K562 (cell line): ENCODE measurements around the gene TOR3A. TPM values are rescaled to one million over a fixed set of nuclear protein-coding genes. Genes with fewer than 3 reads are reported as not detected.

Experiments used
- CREBBP ChIP-seq: IDR thresholded peaks from one replicate; pipeline ENCODE4 v1.6.1; 2012; ENCODE audit warnings: low read depth, mild to moderate bottlenecking, control low read depth, inconsistent platforms, low read length
- CUX1 ChIP-seq: fragments of 200-800 bp; sonication (Bioruptor generic); IDR thresholded peaks from 2 replicates; pipeline ENCODE4 v1.6.1; 2016; ENCODE audit warnings: missing genetic modification characterization, missing compliant biosample characterization
- HNRNPUL1 ChIP-seq: fragments of 200-400 bp; formaldehyde crosslinking; IDR thresholded peaks from 2 replicates; pipeline ENCODE4 v1.6.1; 2017; ENCODE audit warnings: low read length
- KDM2B ChIP-seq: fragments of 250-450 bp; sonication (Bioruptor Pico); IDR thresholded peaks from 2 replicates; pipeline ENCODE4 v1.8.0; 2021; ENCODE audit warnings: mild to moderate bottlenecking, moderate library complexity
- NFYB ChIP-seq: IDR thresholded peaks from 2 replicates; pipeline ENCODE4 v1.6.1; 2011; ENCODE audit warnings: mild to moderate bottlenecking, moderate library complexity; ENCODE audit not compliant: insufficient read length; ENCODE audit errors: extremely low read depth
- PPARD ChIP-seq: fragments of 250-450 bp; sonication (Bioruptor Pico); IDR thresholded peaks from 2 replicates; pipeline ENCODE4 v1.8.0; 2022; ENCODE audit warnings: inconsistent platforms, mild to moderate bottlenecking, moderate library complexity
- RERE ChIP-seq: sonication (generic); formaldehyde crosslinking; IDR thresholded peaks from 2 replicates; pipeline ENCODE4 v1.8.0; 2023; ENCODE audit warnings: missing genetic modification reagents, mild to moderate bottlenecking, borderline replicate concordance
- SAFB2 ChIP-seq: fragments of 200-400 bp; formaldehyde crosslinking; IDR thresholded peaks from 2 replicates; pipeline ENCODE4 v1.6.1; 2018; ENCODE audit warnings: borderline replicate concordance, low read length, low read depth, moderate library complexity; ENCODE audit not compliant: severe bottlenecking
- ZBTB43 ChIP-seq: sonication (generic); formaldehyde crosslinking; IDR thresholded peaks from 2 replicates; pipeline ENCODE4 v1.8.0; 2023; ENCODE audit warnings: mild to moderate bottlenecking, missing genetic modification reagents
- ZBTB5 ChIP-seq: fragments of 450-650 bp; IDR thresholded peaks from 2 replicates; pipeline ENCODE4 v1.6.1; 2017; ENCODE audit warnings: antibody characterized with exemption
- ZKSCAN1 ChIP-seq: fragments of 150-350 bp; IDR thresholded peaks from 2 replicates; pipeline ENCODE4 v1.6.1; 2016; ENCODE audit warnings: low read depth, low read length
- ZNF444 ChIP-seq: fragments of 250-450 bp; sonication (Bioruptor Pico); IDR thresholded peaks from 2 replicates; pipeline ENCODE4 v1.4.0; 2020; ENCODE audit warnings: mild to moderate bottlenecking, moderate library complexity
- polyA plus RNA-seq, 8 experiments: library from polyadenylated mRNA; depleted of rRNA in 4 of 8; stranded (reverse) in 5 of 8; unstranded in 3 of 8; fragments of >200 nt; fragmentation: Nextera tagmentation in 2 of 8; fragmentation: Illumina TruSeq in 1 of 8; extraction: Ambion mirVana in 2 of 8; extraction: Trizol in 1 of 8; gene quantifications; 2 replicates each; pipeline versions ENCODE4 v1.2.1 to v1.2.3, GENCODE V29; 2011 to 2014; ENCODE audit warnings: inconsistent platforms in 1 of 8, missing spikeins in 1 of 8
- total RNA-seq, 7 experiments: library from RNA; depleted of rRNA in 6 of 7; stranded (reverse); fragments of >200 nt in 6 of 7; fragmentation: Illumina TruSeq in 2 of 7; extraction: Trizol in 2 of 7; gene quantifications; 2 replicates each; pipeline versions ENCODE4 v1.2.1 to v1.2.3, GENCODE V29; 2011 to 2021; ENCODE audit warnings: low replicate concordance in 1 of 7

The TOR3A gene
- total and polyA plus RNA-seq, 9 of the 15 experiments (the other 6 are each of a cell fraction or from before 2014, with no cell fraction given), result 7.9 to 94.5 (median 39.7) TPM

GRCh38 chr1:179058487-179059483, 23.1 kb upstream of the TOR3A start (continued):
- TF ChIP-seq NFYB, result no peak
- TF ChIP-seq ZBTB5, result no peak
- TF ChIP-seq RERE (CRISPR knock-in tag), result no peak
- TF ChIP-seq SAFB2, result no peak
- no peak for TF ChIP-seq ZKSCAN1
- TF ChIP-seq ZBTB43 (CRISPR knock-in tag), result no peak
- TF ChIP-seq KDM2B (CRISPR knock-in tag), result no peak
- no peak for TF ChIP-seq PPARD
- TF ChIP-seq ZNF444 (CRISPR knock-in tag), result no peak
- TF ChIP-seq CREBBP, result no peak
- no peak for TF ChIP-seq HNRNPUL1
- no peak for TF ChIP-seq CUX1 (CRISPR knock-in tag)
